ENCODE measurements around the gene PLD3. TPM values are rescaled to one million over a fixed set of nuclear protein-coding genes. Genes with fewer than 3 reads are reported as not detected.
"Not testable (repeated sequence)": the region's sequence is repeated elsewhere in the genome, so short reads cannot be mapped to it uniquely, and the experiment has no call there.

The PLD3 gene
- polyA plus RNA-seq, 3 donors: 254 to 302 (median 292) TPM

GRCh38 chr19:40322271-40322610 is 26.3 kb upstream of the PLD3 start:
- no peak for DNase-seq

- DNase-seq: no peak
These were observed 25.4 kb upstream of the PLD3 start for GRCh38 chr19:40322951-40323615.

GRCh38 chr19:40323705-40324104 is 24.8 kb upstream of the PLD3 start:
- DNase-seq: no peak

GRCh38 chr19:40326201-40326600 is 22.3 kb upstream of the PLD3 start:
- DNase-seq: no peak

GRCh38 chr19:40331052-40331451 is 17.4 kb upstream of the PLD3 start:
- no peak for DNase-seq

- no peak for DNase-seq
These were observed 15.8 kb upstream of the PLD3 start for GRCh38 chr19:40332669-40333068.

GRCh38 chr19:40333083-40333482 is 15.4 kb upstream of the PLD3 start:
- not testable (repeated sequence) for DNase-seq

GRCh38 chr19:40335101-40335500 is 13.4 kb upstream of the PLD3 start:
- no peak for DNase-seq

- no peak for DNase-seq
These were observed 12.5 kb upstream of the PLD3 start for GRCh38 chr19:40335855-40336600.

GRCh38 chr19:40336601-40336900 is 11.9 kb upstream of the PLD3 start:
- DNase-seq: no peak

- no peak for DNase-seq
These were observed 11.4 kb upstream of the PLD3 start for GRCh38 chr19:40337107-40337506.

- DNase-seq: no peak
These were observed 10.9 kb upstream of the PLD3 start for GRCh38 chr19:40337594-40337993.

GRCh38 chr19:40339018-40339728 is 9.3 kb upstream of the PLD3 start:
- DNase-seq: no peak

- DNase-seq: no peak
These were observed 6.7 kb upstream of the PLD3 start for GRCh38 chr19:40341601-40342482.

- no peak for DNase-seq
These were observed 5.7 kb upstream of the PLD3 start for GRCh38 chr19:40342644-40343311.

- no peak for DNase-seq
These were observed 4.1 kb upstream of the PLD3 start for GRCh38 chr19:40344422-40344821.

GRCh38 chr19:40348961-40349507 is 539 bp downstream of the PLD3 start:
- peak; percentile 40 for DNase-seq

GRCh38 chr19:40355975-40356680 is 7.6 kb downstream of the PLD3 start:
- no peak for DNase-seq

GRCh38 chr19:40356681-40357595 is 8.4 kb downstream of the PLD3 start:
- DNase-seq: no peak

GRCh38 chr19:40357640-40358039 is 9.1 kb downstream of the PLD3 start:
- no peak for DNase-seq
